ENCODE data around the gene SOX15. TPM values are rescaled to one million over a fixed set of nuclear protein-coding genes. Genes with fewer than 3 reads are reported as not detected.

Gene SOX15
- total RNA-seq, 2 donors from 2014 or later, result 3.0 to 4.7 TPM

DNA sequence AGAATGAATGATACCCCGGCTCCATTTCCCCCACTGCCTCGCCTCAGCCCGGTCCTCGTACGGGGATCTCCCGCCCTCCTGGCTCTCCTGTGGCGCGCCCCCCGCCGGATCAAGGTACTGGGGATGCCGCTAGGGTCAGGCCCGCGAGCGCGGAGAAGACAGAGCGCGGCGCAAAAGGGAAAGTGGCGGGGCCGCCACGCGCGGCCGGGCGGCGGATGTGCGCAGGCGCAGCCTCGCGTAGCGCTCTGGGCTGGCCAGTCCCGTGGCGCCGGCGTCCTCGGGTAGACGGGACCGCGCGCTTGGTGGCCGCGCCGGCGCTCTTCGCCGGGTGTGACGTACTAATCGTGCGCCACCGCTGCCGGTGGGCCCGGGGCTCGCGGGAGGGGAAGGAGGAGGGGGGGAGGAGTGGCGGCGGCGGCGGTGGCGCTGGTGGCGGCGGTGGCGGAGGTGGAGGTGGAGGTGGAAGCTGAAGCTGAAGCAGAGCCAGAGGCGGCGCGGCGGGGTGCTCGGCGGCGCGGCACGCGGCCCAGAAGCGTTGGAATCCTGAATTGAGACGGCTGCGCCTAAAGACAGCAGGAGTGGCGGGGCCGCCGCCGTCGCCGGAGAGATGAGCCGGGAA, 28.2 kb downstream of the SOX15 start, which contains the start of gene SENP3:
TSS of gene SENP3 (plus strand) at position 331 of the 619 bp plus-strand sequence. CDS start 1,158 bp downstream, outside the sequence.
- intact Hi-C loops (cut with DNase I), result loop anchor here (2.0 to 10.0 kb wide), 4 partner anchors 49 to 209 kb away; partner anchors contain the start of genes FGF11 (in 2 of the 2), TMEM102 (in 2 of the 2) and KCTD11 (in 1 of the 2)
- DNase-seq (peak; percentile 94), ATAC-seq (peak; percentile 88)

DNA sequence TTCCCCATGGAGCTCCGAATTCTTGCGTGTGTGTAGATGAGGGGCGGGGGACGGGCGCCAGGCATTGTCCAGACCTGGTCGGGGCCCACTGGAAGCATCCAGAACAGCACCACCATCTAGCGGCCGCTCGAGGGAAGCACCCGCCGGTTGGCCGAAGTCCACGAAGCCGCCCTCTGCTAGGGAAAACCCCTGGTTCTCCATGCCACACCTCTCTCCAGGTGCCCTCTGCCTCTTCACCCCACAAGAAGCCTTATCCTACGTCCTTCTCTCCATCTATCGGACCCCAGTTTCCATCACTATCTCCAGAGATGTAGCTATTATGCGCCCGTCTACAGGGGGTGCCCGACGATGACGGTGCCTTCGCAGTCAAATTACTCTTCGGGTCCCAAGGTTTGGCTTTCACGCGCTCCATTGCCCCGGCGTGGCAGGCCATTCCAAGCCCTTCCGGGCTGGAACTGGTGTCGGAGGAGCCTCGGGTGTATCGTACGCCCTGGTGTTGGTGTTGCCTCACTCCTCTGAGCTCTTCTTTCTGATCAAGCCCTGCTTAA, 28.8 kb downstream of the SOX15 start:
- intact Hi-C loops (cut with DNase I), result loop anchor here (2.0 to 10.0 kb wide), 4 partner anchors 49 to 208 kb away; partner anchors contain the start of genes FGF11 (in 2 of the 2), TMEM102 (in 2 of the 2) and KCTD11 (in 1 of the 2)
- DNase-seq (peak; percentile 93), ATAC-seq (peak; percentile 76 to 83)

DNA sequence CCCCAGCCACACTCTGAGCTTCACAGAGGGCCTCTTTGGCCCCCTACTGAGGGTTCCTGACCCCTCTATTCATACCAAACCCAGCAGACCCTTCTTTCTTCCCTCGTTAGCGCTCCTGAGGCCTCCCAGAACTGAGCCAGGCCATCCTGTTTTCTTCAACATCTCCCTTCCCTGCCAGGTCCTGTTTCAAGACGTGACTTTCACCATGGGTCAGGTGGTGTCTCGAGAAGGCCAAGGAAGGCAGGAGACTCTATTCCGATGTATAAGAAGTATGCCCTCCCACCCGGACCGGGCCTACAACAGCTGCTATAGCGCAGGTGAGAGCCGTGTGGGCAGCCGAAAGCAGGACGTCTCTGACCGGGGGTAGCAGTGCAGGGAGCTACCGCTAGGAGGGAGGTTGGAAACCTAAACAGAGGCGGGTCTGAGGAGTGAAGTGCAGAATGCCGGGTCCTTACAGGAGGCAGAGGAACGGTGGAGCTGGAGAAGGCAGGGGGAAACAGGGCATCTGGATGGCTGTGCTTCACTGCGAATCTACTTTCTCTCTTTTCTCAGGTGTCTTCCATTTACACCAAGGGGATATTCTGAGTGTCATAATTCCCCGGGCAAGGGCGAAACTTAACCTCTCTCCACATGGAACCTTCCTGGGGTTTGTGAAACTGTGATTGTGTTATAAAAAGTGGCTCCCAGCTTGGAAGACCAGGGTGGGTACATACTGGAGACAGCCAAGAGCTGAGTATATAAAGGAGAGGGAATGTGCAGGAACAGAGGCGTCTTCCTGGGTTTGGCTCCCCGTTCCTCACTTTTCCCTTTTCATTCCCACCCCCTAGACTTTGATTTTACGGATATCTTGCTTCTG, 29.5 kb downstream of the SOX15 start:
- intact Hi-C loops (cut with DNase I), result loop anchor here (2.0 to 10.0 kb wide), 4 partner anchors 48 to 208 kb away; partner anchors contain the start of genes FGF11 (in 2 of the 2), TMEM102 (in 2 of the 2) and KCTD11 (in 1 of the 2)
- DNase-seq, result peak; percentile 57
- ATAC-seq, result peak; percentile 17 to 42

DNA sequence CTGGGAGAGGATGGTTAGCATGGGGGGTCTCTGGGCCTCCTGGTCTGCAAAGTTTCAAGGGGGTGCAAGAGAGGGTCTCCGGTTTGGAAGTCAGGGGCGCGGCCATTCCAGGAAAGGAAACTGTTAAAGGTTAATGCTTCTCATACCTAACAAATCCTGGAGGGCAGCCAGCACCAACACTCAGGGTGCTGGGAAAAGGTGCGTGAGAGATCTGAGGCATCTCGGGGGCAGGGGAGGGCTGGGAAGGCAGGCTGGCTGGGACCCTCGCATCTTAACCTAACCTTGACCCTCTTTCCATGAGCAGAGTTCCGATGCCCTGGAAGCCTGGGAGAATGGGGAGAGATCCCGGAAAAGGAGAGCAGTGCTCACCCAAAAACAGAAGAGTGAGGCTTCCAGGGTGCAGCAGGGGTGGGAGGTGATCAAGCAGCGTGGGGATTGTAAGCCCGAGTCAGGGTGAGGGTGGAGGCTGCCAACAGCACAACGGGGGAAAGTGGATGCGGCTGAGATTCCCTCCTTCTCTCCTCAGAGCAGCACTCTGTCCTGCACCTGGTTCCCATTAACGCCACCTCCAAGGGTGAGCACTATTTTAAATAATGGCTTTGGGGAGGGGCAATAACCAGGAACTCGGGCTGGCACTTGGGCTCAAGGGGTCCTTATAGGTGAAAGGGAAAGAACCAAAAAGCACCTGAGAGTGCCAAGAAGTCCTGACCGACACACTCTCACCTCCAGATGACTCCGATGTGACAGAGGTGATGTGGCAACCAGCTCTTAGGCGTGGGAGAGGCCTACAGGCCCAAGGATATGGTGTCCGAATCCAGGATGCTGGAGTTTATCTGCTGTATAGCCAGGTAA, 30.3 kb downstream of the SOX15 start:
- DNase-seq (no peak), ATAC-seq (no peak)
- intact Hi-C loops (cut with DNase I), result loop anchor here (2.0 to 10.0 kb wide), 4 partner anchors 47 to 207 kb away; partner anchors contain the start of genes FGF11 (in 2 of the 2), TMEM102 (in 2 of the 2) and KCTD11 (in 1 of the 2)

DNA sequence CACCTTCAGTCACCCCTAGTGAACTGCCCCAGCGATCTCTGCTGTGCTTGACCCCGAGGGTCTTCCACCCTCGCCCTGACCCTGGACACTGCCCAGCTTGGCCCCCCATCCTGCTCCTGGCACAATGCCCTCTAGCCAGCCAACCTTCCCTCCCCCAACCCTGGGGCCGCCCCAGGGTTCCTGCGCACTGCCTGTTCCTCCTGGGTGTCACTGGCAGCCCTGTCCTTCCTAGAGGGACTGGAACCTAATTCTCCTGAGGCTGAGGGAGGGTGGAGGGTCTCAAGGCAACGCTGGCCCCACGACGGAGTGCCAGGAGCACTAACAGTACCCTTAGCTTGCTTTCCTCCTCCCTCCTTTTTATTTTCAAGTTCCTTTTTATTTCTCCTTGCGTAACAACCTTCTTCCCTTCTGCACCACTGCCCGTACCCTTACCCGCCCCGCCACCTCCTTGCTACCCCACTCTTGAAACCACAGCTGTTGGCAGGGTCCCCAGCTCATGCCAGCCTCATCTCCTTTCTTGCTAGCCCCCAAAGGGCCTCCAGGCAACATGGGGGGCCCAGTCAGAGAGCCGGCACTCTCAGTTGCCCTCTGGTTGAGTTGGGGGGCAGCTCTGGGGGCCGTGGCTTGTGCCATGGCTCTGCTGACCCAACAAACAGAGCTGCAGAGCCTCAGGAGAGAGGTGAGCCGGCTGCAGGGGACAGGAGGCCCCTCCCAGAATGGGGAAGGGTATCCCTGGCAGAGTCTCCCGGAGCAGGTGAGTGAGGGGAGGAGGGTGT, 31.2 kb downstream of the SOX15 start, which contains the start of gene TNFSF13:
TSS of gene TNFSF13 (plus strand) at position 207 of the 776 bp plus-strand sequence. CDS start at position 497, 290 bp downstream.
- peak; percentile 57 for DNase-seq
- peak; percentile 12 to 14 for ATAC-seq
- intact Hi-C loops (cut with DNase I), result loop anchor here in 1 of 2 donors (5.0 kb wide), 1 partner anchor 46 kb away; no protein-coding TSS in a partner anchor

DNA sequence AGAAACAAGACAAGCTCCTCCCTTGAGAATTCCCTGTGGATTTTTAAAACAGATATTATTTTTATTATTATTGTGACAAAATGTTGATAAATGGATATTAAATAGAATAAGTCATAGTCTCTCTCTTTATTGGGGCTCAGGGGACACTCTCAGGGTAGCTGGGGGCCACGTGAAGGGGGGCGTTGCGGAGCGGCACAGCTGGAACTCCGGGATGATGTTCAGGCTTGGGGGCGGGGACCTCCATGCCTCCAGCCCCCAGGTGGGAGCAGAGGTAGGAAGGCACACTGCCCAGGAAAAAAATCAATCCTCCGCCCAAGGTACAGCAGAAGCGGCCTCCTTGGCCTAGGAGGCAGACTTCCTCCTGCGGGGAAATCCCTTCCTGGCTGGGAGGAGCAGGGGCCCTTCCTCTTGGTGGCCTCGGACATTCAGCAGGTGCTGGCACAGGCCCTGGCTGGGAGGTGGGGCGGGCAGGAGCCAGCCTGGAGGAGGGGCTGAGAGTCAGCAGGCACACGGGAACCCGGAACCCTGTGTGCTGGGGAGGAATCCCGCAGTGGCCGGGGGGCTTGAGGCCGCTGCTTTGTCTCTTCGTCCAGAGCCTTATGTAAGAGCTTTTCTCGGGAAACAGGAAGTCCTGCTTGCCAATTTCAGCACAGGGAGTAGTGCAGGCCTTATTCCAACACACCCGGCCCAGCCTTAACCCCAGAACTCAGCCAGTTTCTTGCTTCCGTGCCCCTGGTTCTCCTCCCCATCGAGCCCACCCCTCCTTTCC, 31.9 kb downstream of the SOX15 start:
- ATAC-seq, result peak; percentile 57 to 64
- intact Hi-C loops (cut with DNase I), result loop anchor here in 1 of 2 donors (5.0 kb wide), 1 partner anchor 46 kb away; no protein-coding TSS in a partner anchor
- DNase-seq, result peak; percentile 89

DNA sequence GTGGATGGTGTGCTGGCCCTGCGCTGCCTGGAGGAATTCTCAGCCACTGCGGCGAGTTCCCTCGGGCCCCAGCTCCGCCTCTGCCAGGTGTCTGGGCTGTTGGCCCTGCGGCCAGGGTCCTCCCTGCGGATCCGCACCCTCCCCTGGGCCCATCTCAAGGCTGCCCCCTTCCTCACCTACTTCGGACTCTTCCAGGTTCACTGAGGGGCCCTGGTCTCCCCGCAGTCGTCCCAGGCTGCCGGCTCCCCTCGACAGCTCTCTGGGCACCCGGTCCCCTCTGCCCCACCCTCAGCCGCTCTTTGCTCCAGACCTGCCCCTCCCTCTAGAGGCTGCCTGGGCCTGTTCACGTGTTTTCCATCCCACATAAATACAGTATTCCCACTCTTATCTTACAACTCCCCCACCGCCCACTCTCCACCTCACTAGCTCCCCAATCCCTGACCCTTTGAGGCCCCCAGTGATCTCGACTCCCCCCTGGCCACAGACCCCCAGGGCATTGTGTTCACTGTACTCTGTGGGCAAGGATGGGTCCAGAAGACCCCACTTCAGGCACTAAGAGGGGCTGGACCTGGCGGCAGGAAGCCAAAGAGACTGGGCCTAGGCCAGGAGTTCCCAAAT, 32.6 kb downstream of the SOX15 start:
- no peak for ATAC-seq
- intact Hi-C loops (cut with DNase I), result loop anchor here in 1 of 2 donors (5.0 kb wide), 1 partner anchor 45 kb away; no protein-coding TSS in a partner anchor
- DNase-seq, result no peak

DNA sequence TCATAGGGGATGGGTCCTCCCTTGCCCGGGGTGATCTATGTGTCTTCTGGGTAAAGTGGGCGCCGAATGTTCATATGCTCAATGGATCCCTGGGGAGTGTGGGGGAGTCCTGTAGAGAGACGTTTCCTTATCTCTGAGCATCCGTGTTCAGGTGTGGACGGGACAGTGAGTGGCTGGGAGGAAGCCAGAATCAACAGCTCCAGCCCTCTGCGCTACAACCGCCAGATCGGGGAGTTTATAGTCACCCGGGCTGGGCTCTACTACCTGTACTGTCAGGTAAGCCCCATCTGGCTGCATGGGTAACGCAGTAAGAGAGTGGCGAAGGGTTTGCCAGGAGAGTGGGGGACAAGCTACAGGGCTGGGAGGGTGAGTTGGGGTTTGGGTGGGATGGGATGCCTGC, 33.3 kb downstream of the SOX15 start:
- ATAC-seq (no peak), DNase-seq (no peak)
- intact Hi-C loops (cut with DNase I), result loop anchor here in 1 of 2 donors (5.0 kb wide), 1 partner anchor 44 kb away; no protein-coding TSS in a partner anchor

DNA sequence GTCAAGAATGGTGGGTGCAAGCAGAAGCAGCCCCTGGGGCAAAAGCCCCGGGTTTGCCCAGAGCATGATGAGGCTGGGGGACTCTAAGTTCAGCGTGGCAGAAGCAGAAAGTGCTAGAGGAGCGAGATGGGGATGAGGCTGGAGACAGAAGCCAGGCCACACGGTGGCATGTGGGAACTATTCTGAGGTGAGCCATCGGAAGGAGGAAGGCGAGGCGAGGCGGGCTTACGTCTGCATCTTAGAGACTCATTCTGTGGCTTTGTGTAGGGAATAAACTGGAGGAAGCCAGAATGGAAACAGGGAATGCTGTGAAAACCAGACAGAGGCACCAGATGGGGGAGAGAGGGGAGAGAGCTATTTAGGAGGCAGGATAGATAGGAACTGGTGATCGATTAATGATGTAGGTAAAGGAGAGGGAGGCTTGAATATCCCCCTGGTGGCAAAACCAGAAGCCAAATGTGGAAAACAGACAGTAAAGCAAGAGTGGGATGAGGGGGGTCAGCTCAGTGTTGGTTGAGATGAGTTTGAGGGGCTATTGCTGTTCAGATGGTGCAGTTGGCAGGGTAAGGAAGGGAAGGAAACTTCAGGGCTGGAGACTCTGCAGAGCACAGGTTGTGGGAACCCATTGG, 34.5 kb downstream of the SOX15 start:
- intact Hi-C loops (cut with DNase I), result loop anchor here in 1 of 2 donors (5.0 kb wide), 1 partner anchor 43 kb away; no protein-coding TSS in a partner anchor
- no peak for DNase-seq
- no peak for ATAC-seq

DNA sequence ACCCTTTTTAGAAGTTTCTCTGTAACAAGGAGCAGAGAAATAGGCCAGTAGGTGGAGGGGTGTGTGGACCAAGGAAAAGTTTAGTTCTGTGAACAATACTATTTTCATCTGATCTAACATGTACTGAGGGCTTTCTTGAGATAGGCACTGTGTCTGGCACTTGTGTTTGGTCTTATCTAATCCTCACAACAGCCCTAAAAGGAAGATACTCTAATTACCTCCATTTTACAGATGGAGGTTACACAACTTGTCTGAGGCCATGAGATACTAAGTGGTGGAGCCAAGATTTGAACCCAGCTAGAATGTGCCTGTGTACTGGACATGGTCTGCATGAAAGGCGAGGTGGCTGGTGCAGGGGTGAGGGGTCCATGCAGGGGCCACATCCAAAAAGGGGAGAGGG, 36.5 kb downstream of the SOX15 start:
- ATAC-seq, result no peak
- intact Hi-C loops (cut with DNase I), result no loop called here
- DNase-seq, result no peak

DNA sequence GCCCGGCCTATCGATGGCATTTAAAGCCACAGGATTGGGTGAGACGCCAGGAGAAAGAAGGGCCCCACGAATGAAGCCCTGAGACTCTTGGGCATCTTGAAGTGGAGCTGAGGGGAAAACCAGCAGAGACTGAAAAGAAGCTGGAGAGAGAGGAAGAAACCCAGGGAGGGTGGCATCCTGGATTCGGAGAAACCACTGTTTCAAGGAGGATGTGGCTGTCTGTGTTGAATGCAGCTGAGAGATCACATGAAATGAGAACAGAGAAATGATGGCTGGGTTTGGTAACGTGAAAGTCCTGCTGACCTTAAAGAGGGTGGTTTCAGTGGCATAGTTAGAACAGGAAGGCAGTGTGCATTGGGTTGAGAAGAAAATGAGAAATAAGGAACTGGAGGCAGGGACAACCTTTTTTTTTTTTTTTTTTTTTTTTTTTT, 37.3 kb downstream of the SOX15 start:
- DNase-seq, result no peak
- ATAC-seq, result peak in 1 of 2 donors; percentile 3
- intact Hi-C loops (cut with DNase I), result no loop called here

DNA sequence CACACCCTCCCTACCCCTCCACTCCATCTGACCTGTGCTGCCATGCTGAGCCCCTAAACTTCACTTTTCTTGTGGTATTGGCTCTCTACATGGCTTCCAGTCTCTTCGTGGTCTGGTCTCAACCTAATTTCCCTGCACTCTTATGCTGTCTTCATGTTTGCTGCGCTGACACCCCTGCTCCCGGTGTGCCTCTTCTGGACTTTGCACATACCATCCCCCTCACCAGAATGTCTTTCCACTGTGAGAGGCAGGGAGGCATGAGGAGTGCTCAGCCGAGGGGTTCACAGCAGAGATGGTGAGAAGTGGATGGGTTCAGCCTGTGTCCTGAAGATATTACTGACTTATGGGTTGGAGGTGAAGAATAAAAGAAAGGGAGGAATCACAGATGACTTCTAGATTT, 38.5 kb downstream of the SOX15 start:
- ATAC-seq, result no peak
- DNase-seq, result no peak
- intact Hi-C loops (cut with DNase I), result no loop called here

DNA sequence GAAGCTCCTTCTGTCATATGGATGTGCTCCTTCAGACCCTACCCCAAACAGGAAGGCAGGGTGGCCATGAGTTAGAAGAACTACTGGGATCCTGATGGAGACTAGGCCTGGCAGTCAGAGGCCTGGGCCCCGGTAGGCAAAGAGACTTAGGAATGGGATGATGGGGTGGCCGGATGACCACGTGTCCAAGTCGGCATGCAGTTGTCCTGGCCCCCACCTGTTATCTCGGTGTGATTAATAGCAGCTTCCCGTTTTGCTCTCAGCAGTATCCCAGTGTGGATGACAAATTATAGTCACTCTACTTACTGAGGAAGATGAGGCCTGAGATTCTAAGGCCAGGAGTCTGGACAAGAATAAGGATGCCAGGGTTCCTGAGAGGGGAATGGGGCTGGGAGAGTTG, 39.5 kb downstream of the SOX15 start:
- intact Hi-C loops (cut with DNase I), result no loop called here
- no peak for DNase-seq
- ATAC-seq, result no peak

DNA sequence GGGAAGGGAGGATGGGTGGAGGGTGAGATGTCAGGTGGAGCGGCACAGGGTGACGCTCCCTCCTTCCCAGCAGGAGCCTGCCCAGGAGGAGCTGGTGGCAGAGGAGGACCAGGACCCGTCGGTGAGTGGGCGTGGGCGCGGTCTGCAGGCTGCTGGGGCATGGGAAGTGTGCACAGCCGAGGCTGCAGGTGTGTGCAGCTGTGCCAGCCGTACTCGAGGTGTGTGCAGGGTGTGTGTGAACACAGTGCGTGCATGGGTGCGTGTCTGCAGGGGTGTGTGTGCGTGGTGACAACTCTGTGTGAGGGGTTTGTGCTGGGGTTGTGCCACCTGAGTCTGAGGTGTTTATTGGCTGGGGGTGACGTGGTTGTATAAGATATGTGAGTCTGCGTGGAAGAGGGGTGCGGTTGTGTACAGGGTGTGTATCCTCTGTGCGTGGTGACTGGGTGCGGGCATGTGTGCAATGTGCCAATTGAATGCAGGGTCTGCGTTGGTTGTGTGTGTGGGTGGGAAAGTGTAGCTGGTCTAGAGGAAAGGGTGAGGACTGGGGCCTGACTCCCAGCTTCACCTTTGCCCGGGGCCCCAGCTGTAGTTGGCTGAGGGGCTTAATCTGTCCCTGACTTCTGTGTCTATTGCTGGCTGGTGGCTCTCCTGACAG, 40.4 kb downstream of the SOX15 start:
- DNase-seq (peak; percentile 34), ATAC-seq (peak; percentile 66 to 72)
- intact Hi-C loops (cut with DNase I), result loop anchor here in 1 of 2 donors (10.0 kb wide), 1 partner anchor 55 kb away; no protein-coding TSS in a partner anchor
